GM21576 (cell line): ENCODE results near the gene RANBP3L.
"Not testable (repeated sequence)": the region's sequence is repeated elsewhere in the genome, so short reads cannot be mapped to it uniquely, and the experiment has no call there.

ENCODE experiments used
- ATAC-seq: cut with Tn5 transposase; IDR thresholded peaks from one replicate; pipeline ENCODE4 v1.9.1; 2021; ENCODE audit warnings: mild to moderate bottlenecking, moderate library complexity; ENCODE audit not compliant: unreplicated experiment

The RANBP3L gene

DNA sequence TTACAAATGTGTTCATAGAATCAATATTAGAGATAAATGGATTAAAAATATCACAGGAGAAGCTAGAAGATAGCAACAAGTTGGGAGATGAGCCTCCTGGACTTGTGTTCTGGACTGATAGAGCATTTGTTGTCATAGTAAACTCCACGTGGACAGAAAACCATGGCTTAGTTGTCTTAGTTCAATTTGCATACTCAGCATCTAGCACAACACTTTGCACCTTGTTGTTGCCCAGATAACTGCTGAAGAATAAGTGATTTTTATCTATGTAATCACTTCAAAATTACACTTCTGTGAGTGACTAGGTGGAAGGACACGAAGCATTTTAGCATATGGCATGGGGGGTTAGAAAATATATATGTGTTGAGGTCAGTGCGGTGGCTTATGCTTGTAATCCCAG lies 4.0 kb downstream of the RANBP3L start:
- no peak for ATAC-seq

- ATAC-seq = no peak
These were observed 15.7 kb downstream of the RANBP3L start for GRCh38 chr5:36285837-36286615.

DNA sequence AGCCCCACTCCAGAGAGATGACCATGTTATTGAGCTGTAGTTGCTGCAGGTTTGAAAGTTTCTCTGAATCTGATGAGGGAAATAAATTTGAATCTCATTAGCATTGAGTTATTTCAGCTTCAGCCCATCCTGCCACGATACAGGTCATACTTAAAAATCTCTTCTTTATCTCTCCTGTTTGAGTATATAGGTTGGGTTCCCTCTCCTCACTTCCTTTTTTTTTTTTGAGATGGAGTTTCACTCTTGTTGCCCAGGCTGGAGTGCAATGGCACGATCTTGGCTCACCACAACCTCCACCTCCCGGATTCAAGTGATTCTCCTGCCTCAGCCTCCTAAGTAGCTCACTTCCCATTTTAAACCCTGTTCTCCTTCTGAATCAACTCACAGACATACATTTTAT lies 17.9 kb downstream of the RANBP3L start:
- not testable (repeated sequence) for ATAC-seq

GRCh38 chr5:36281626-36282025 lies 20.1 kb downstream of the RANBP3L start:
- no peak for ATAC-seq

DNA sequence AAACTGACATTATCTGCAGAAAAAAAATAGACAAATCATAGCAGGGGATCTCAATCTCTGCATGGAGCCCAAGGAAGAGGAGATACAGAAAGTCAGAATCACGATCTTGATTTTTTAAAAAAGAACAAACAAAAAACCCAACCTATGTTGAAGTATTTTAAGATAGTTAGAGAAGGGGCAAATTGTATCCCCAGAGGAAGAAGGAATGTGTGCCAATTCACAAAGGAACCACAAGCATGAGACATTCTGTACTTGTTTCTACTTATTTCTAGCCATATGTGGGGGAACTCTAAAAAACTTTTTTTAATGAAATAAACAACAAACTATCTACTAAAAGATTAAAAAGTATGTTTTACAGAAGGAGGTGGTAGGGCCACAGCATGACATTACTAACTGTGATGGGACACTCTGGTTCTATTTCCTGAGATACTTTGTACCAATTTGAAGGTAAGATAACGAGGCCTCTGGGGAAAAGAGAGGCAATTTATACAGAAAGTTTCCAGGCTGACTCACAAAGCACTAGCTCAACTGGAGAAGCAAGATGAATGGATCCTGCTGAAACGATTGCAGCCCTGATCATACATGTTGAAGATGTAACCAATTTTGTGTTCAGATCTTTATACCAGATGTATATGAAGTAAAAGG lies 22.5 kb downstream of the RANBP3L start:
- no peak for ATAC-seq

DNA sequence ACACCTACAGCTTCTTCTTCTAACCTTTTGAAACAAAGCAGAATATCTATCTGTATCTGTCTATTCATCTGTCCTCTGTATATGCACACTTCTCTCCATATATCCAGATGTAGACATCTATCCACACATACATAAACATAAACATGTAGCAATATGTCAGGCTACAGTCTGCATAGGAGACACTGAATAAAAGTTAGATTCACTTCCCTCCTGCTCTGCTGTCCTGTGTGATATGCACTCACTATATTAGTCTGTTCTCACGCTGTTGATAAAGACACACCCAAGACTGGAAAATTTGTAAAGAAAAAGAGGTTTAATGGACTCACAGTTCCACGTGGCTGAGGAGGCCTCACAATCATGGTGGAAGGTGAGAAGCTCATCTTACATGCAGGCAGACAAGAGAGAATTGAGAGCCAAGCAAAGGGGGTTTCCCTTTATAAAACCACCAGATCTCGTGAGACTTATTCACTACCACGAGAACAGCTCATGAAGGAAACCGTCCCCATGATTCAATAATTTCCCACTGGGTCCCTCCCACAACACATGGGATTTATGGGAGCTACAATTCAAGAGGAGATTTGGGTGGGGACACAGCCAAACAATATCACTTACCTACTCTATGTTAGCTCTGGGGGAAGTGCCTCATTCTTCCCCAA lies 24.1 kb downstream of the RANBP3L start:
- ATAC-seq = no peak

DNA sequence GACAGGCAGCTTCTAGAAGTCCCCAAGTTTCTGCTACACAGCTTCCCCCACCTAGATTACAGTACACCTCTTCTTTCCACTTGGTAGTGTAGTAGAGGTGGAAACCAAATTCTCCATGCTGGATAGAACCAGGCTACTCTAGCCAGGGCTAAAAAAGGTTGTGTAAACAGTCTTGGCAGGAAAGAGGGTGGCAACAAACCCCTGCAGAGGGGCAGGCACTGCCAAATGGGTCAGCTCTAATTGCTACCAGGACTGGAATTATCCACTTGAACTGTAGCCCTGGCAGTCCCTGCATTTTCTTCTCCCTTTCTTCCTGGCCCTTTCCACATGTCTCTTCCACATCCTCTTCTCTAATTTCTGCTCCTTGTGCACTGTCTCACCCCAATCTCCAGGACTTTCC lies 24.8 kb downstream of the RANBP3L start:
- no peak for ATAC-seq

- ATAC-seq = no peak
These were observed 27.7 kb downstream of the RANBP3L start for GRCh38 chr5:36273809-36274526.

DNA sequence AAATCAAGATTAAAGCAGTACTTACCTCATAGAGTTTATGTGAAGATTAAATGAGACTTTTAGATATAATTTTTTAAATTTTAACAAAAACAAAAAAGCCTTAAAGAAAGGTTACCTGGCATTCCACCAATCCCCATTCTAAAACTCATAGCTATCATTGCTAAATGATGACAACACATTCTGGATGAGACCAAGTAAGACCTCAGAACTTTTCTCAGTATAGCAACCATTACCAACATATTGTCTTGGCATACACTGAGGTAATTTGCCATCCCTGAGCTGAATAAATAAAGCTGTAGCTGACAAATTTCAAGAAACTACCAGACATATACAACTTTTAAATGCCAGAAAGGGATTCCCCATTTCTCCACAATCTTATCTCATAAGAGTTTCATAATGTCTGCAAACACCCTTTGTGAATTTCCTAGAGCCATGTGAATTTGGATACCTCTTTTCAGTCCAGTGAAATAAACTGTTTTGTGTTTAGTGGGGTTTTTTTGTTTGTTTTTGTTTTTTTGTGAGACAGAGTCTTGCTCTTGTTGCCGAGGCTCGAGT lies 29.5 kb downstream of the RANBP3L start:
- ATAC-seq = no peak

GRCh38 chr5:36270876-36271575 lies 30.7 kb downstream of the RANBP3L start:
- ATAC-seq = no peak

- no peak for ATAC-seq
These were observed 31.5 kb downstream of the RANBP3L start for GRCh38 chr5:36270175-36270574.

DNA sequence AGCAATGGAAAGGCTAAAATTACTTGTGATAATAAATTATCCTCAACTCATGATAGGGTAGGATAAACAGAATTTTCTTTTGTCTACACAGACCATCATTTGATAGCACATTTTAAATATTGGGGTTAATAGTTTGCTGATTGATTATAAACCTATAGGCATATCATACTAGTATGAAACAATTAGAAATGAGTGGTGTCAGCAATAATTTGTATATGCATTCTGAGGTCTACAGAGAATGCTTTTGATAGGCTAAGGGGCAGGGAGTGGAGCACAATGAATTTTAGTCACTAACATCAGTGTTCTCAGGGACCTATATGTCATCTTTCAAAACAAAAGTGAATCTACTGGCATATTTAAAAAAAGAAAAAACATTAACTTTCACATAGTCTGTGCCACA lies 32.2 kb downstream of the RANBP3L start:
- ATAC-seq = no peak

- ATAC-seq = no peak
These were observed 33.8 kb downstream of the RANBP3L start for GRCh38 chr5:36267905-36268304.

DNA sequence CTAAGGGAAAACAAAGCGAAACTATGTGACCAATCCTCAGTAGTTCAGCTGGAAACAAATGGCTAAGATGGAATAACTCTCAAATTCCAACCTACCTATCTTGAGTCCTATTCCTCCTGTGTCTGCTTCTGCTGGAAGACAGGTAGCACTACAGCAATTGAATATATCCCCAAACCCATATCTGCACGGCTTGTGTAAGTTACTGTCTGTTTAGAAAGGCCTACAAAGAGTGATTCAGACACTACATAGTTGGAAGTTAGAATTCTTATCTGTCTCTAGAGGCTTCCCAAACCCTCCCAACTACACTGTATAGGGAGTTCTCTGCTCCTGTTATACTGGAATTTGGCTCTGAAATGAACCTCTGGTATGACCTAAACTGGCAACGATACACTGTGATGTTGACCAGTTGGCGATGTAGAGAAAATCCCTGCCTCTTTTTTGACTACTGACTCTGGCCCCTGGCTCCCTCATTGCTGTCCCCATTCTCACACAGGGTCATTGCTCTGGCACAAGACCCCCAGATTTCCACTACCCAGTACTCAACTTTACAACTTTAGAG lies 37.4 kb downstream of the RANBP3L start:
- no peak for ATAC-seq

- ATAC-seq = no peak
These were observed 40.5 kb downstream of the RANBP3L start for GRCh38 chr5:36261186-36261585.

DNA sequence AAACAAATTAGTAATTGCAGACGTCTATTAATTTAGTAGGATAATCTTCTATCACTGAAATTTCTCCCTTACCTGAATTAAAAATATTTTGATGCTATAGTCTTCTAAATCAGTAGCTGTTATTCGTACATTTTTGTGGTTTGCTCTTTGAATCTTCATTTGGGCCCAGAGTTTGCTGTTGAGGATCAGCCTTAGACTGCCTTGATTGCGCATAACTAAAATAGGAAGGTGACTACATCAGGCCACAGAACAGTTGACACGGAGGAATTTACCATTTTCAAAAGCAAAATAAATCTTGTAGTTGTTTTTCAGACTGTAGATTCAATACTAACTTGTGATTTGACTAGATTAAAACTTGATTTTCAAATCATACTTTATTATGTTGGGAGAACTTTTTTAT lies 48.1 kb downstream of the RANBP3L start:
- ATAC-seq = no peak

- no peak for ATAC-seq
These were observed 48.9 kb downstream of the RANBP3L start for GRCh38 chr5:36252722-36253365.

- no peak for ATAC-seq
These were observed 50.5 kb downstream of the RANBP3L start for GRCh38 chr5:36251218-36251617.

- ATAC-seq = no peak
These were observed 51.3 kb downstream of the RANBP3L start for GRCh38 chr5:36250427-36250826.
